Measurements from ENCODE around the gene CMC1.

CMC1 gene

GRCh38 chr3:28242519-28242918 lies 1.1 kb downstream of the CMC1 start:
- no peaks in the 10 kb centered on the region for H3K9me2 ChIP-seq (replicated peaks; ENCODE audit: insufficient read depth, low read length)
- peaks cover 50% of the 10 kb centered on the region for H3K79me2 ChIP-seq (ENCODE audit: insufficient read depth, low read length)
- H3K4me3 ChIP-seq (ENCODE audit: insufficient read depth, low read length, poor library complexity, severe bottlenecking), result peak overlapping the region; percentile 86
- H3K27ac ChIP-seq (ENCODE audit: low read depth, low read length), result no peak overlapping the region
- H3F3A ChIP-seq (ENCODE audit: insufficient read depth), result no peaks in the 10 kb centered on the region
- no peaks in the 10 kb centered on the region for H3K36me3 ChIP-seq (ENCODE audit: low read length)
- H2AFZ ChIP-seq (ENCODE audit: low read depth, low read length, severe bottlenecking), result no peak overlapping the region
- H3K4me2 ChIP-seq (ENCODE audit: low read depth, low read length, poor library complexity, severe bottlenecking), result peak overlapping the region; percentile 81
- H3K9me3 ChIP-seq (ENCODE audit: insufficient read depth, low read length), result no peaks in the 10 kb centered on the region
- H4K20me1 ChIP-seq (ENCODE audit: low read depth, low read length), result peaks cover 3% of the 10 kb centered on the region; the same call in 1 of the 2 replicates
- TF ChIP-seq EZH2phosphoT487 (conservative IDR thresholded peaks at IDR 0.05; ENCODE audit: low read length), result no peak
- no peak for TF ChIP-seq CTCF (IDR thresholded peaks at IDR 0.05; ENCODE audit: insufficient read depth, low read length, poor library complexity, severe bottlenecking)
- H3K9ac ChIP-seq (ENCODE audit: low read length), result peak overlapping the region; percentile 81
- no peaks in the 10 kb centered on the region for H3K27me3 ChIP-seq (ENCODE audit: low read length)

- no peaks in the 10 kb centered on the region for H3K9me3 ChIP-seq (ENCODE audit: insufficient read depth, low read length)
- no peak overlapping the region for H2AFZ ChIP-seq (ENCODE audit: low read depth, low read length, severe bottlenecking)
- TF ChIP-seq EZH2phosphoT487 (conservative IDR thresholded peaks at IDR 0.05; ENCODE audit: low read length) (no peak), CTCF (IDR thresholded peaks at IDR 0.05; ENCODE audit: insufficient read depth, low read length, poor library complexity, severe bottlenecking) (no peak)
- H3K9me2 ChIP-seq (replicated peaks; ENCODE audit: insufficient read depth, low read length), result no peaks in the 10 kb centered on the region
- no peaks in the 10 kb centered on the region for H3K36me3 ChIP-seq (ENCODE audit: low read length)
- no peak overlapping the region for H3K9ac ChIP-seq (ENCODE audit: low read length)
- no peak overlapping the region for H3K27ac ChIP-seq (ENCODE audit: low read depth, low read length)
- H3K79me2 ChIP-seq (ENCODE audit: insufficient read depth, low read length), result peaks cover 61% of the 10 kb centered on the region
- H4K20me1 ChIP-seq (ENCODE audit: low read depth, low read length), result peaks cover 3% of the 10 kb centered on the region; the same call in 1 of the 2 replicates
- H3K27me3 ChIP-seq (ENCODE audit: low read length), result no peaks in the 10 kb centered on the region
- H3K4me3 ChIP-seq (ENCODE audit: insufficient read depth, low read length, poor library complexity, severe bottlenecking), result no peak overlapping the region
- no peaks in the 10 kb centered on the region for H3F3A ChIP-seq (ENCODE audit: insufficient read depth)
- no peak overlapping the region for H3K4me2 ChIP-seq (ENCODE audit: low read depth, low read length, poor library complexity, severe bottlenecking)
Measured at GRCh38 chr3:28243424-28244106, 2.1 kb downstream of the CMC1 start.

- no peaks in the 10 kb centered on the region for H3K9me3 ChIP-seq (ENCODE audit: insufficient read depth, low read length)
- H3K4me3 ChIP-seq (ENCODE audit: insufficient read depth, low read length, poor library complexity, severe bottlenecking), result no peak overlapping the region
- no peak for TF ChIP-seq CTCF (IDR thresholded peaks at IDR 0.05; ENCODE audit: insufficient read depth, low read length, poor library complexity, severe bottlenecking)
- H2AFZ ChIP-seq (ENCODE audit: low read depth, low read length, severe bottlenecking), result no peak overlapping the region
- peaks cover 66% of the 10 kb centered on the region for H3K79me2 ChIP-seq (ENCODE audit: insufficient read depth, low read length)
- no peak overlapping the region for H3K4me2 ChIP-seq (ENCODE audit: low read depth, low read length, poor library complexity, severe bottlenecking)
- H3K9me2 ChIP-seq (replicated peaks; ENCODE audit: insufficient read depth, low read length), result no peaks in the 10 kb centered on the region
- peaks cover 3% of the 10 kb centered on the region; the same call in 1 of the 2 replicates for H4K20me1 ChIP-seq (ENCODE audit: low read depth, low read length)
- H3K27me3 ChIP-seq (ENCODE audit: low read length), result no peaks in the 10 kb centered on the region
- no peak overlapping the region for H3K9ac ChIP-seq (ENCODE audit: low read length)
- H3F3A ChIP-seq (ENCODE audit: insufficient read depth), result no peaks in the 10 kb centered on the region
- H3K36me3 ChIP-seq (ENCODE audit: low read length), result no peaks in the 10 kb centered on the region
- no peak overlapping the region for H3K27ac ChIP-seq (ENCODE audit: low read depth, low read length)
Measured at GRCh38 chr3:28244491-28244890, 3.1 kb downstream of the CMC1 start.
